H1 (cell line): ENCODE measurements around the gene SH3PXD2B.

Experiments
- ATF2 ChIP-seq: IDR thresholded peaks from 2 replicates; pipeline ENCODE4 v1.6.1; 2012; ENCODE audit warnings: low read length, inconsistent platforms
- CTCF ChIP-seq, 3 experiments: IDR thresholded peaks; 1 replicate in 2 of 3; 2 replicates in 1 of 3; pipeline versions ENCODE4 v1.5.1 to v1.6.1; 2011; ENCODE audit warnings: low read length in 3 of 3, mild to moderate bottlenecking in 3 of 3, inconsistent platforms in 2 of 3, low read depth in 1 of 3, moderate library complexity in 1 of 3; ENCODE audit not compliant: insufficient read depth in 1 of 3; ENCODE audit errors: control extremely low read depth in 1 of 3
- MAX ChIP-seq: IDR thresholded peaks from 2 replicates; pipeline ENCODE4 v1.6.1; 2012; ENCODE audit warnings: inconsistent platforms
- POLR2A ChIP-seq, 2 experiments: IDR thresholded peaks; 1 replicate in 1 of 2; 2 replicates in 1 of 2; pipeline ENCODE4 v1.6.1; 2011; ENCODE audit warnings: low read depth in 2 of 2, low read length in 2 of 2, mild to moderate bottlenecking in 2 of 2; ENCODE audit errors: control extremely low read depth in 1 of 2
- POLR2AphosphoS5 ChIP-seq: IDR thresholded peaks from 2 replicates; pipeline ENCODE4 v1.6.1; 2011; ENCODE audit warnings: low read depth, low read length
- SRF ChIP-seq: IDR thresholded peaks from 2 replicates; pipeline ENCODE4 v1.6.1; 2011; ENCODE audit warnings: mild to moderate bottlenecking, low read depth, low read length, moderate library complexity
- TAF7 ChIP-seq: optimal IDR thresholded peaks from 2 replicates; pipeline ENCODE3; 2011; ENCODE audit warnings: low read depth, mild to moderate bottlenecking, inconsistent platforms, low read length, moderate library complexity, borderline replicate concordance
- TEAD4 ChIP-seq: IDR thresholded peaks from 2 replicates; pipeline ENCODE4 v1.6.1; 2012; ENCODE audit warnings: low read depth, low read length, inconsistent platforms, mixed read lengths
- ZNF274 ChIP-seq: IDR thresholded peaks from 2 replicates; pipeline ENCODE4 v1.7.0; 2012; ENCODE audit warnings: low read length, borderline replicate concordance; ENCODE audit errors: extremely low read depth

- TF ChIP-seq CTCF (IDR thresholded peaks at IDR 0.05; ENCODE audit: control extremely low read depth in 1 of 3, insufficient read depth in 1 of 3, low read depth in 1 of 3, low read length in 3 of 3): no peak
- TF ChIP-seq POLR2A (IDR thresholded peaks at IDR 0.05; ENCODE audit: control extremely low read depth in 1 of 2, low read depth in 2 of 2, low read length in 2 of 2): no peak
- TF ChIP-seq MAX: no peak
- 0 out of 2 replicates have a peak, but pooled peaks have one; percentile 11 for TF ChIP-seq TEAD4
- TF ChIP-seq ZNF274: no peak
- TF ChIP-seq POLR2AphosphoS5: no peak
- no peak for TF ChIP-seq ATF2
- no peak for TF ChIP-seq TAF7
- TF ChIP-seq SRF: no peak
These were observed 169.7 kb downstream of the SH3PXD2B start for GRCh38 chr5:172284611-172284980.
